Kidney epithelial cell (primary cell): ENCODE measurements around the gene SLC7A14. TPM values are rescaled to one million over a fixed set of nuclear protein-coding genes. Genes with fewer than 3 reads are reported as not detected.

Experiments
- DNase-seq: peaks from one replicate; pipeline ENCODE4 v3.0.0-alpha.2; 2010; ENCODE audit warnings: low read depth
- H3K27me3 ChIP-seq: 2 replicates; pipeline ENCODE4 v1.6.0; 2011; ENCODE audit warnings: low read length; ENCODE audit not compliant: control insufficient read depth, insufficient read depth
- H3K36me3 ChIP-seq: 2 replicates; pipeline ENCODE4 v1.5.1; 2011; ENCODE audit warnings: low read length; ENCODE audit not compliant: control insufficient read depth, insufficient read depth
- H3K4me3 ChIP-seq: 2 replicates; pipeline ENCODE4 v1.5.1; 2011; ENCODE audit warnings: low read depth, mild to moderate bottlenecking, control low read depth, low read length
- total RNA-seq: library from RNA; depleted of rRNA; stranded (reverse); fragments of >200 nt; gene quantifications from 2 replicates; pipeline ENCODE4 v1.2.3, GENCODE V29; 2015
- TF ChIP-seq, protein P1 (sequence below): IDR thresholded peaks from 2 replicates; pipeline ENCODE4 v1.5.1; 2011; ENCODE audit warnings: mild to moderate bottlenecking, moderate library complexity, low read length, control low read depth, inconsistent platforms; ENCODE audit not compliant: insufficient read depth, poor library complexity, severe bottlenecking

The SLC7A14 gene
- total RNA-seq, 1 donor from 2014 or later: not detected

DNA sequence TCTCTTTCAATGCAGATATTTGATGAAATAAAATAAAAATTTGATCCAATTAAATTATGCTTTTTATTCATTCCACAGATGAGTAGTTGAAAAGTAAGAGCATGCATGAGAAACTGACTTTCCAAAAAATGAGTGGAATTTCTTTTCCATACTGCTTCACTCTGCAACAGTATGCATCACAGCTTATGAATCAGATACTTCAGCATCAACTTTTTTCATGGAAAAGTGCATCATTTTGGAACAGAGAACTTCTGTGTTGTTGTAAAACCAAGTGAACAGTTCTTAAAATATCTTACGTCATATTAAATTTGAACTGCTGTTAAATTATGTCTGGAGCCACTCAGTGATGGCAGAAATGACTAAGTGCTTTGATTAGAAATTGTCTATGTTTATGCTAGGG is 16.7 kb upstream of the SLC7A14 start:
- H3K36me3 ChIP-seq: no peaks in the 10 kb centered on the region
- TF ChIP-seq, protein P1, sequence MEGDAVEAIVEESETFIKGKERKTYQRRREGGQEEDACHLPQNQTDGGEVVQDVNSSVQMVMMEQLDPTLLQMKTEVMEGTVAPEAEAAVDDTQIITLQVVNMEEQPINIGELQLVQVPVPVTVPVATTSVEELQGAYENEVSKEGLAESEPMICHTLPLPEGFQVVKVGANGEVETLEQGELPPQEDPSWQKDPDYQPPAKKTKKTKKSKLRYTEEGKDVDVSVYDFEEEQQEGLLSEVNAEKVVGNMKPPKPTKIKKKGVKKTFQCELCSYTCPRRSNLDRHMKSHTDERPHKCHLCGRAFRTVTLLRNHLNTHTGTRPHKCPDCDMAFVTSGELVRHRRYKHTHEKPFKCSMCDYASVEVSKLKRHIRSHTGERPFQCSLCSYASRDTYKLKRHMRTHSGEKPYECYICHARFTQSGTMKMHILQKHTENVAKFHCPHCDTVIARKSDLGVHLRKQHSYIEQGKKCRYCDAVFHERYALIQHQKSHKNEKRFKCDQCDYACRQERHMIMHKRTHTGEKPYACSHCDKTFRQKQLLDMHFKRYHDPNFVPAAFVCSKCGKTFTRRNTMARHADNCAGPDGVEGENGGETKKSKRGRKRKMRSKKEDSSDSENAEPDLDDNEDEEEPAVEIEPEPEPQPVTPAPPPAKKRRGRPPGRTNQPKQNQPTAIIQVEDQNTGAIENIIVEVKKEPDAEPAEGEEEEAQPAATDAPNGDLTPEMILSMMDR: no peak
- no peak overlapping the region for H3K4me3 ChIP-seq
- no peak for DNase-seq
- H3K27me3 ChIP-seq: peaks cover 4% of the 10 kb centered on the region

DNA sequence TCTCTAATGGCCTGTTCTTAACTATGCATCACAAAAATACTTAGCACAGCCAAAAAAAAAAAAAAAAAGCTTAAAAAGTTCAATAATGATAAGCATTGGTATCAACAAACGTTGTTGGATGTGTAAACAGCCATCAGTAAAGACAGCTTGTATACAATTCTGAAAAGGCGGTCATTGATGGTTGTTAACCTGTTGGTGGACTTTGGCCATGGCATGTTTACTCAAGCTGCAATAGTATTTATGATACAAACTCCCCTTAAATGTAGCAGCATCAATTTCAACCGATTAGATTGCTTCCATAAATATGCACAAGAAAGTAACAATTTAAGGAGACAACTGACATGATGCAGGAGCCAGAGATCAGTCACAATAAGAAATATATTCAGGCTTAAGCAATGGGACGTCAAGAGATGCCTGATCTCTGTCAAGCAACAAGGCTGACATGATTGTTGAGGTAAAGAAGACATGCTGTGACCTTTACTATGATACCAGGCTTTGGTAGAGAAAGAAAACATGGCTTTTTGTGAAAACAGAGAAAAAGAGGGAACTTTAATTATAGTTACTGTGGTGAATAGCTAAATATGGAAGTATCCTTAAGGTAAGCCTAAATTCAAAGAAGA is 14.2 kb upstream of the SLC7A14 start:
- Histone ChIP-seq H3K4me3 (no peak overlapping the region), H3K36me3 (no peaks in the 10 kb centered on the region), H3K27me3 (peaks cover 4% of the 10 kb centered on the region)
- no peak for DNase-seq
- TF ChIP-seq, protein P1: no peak

DNA sequence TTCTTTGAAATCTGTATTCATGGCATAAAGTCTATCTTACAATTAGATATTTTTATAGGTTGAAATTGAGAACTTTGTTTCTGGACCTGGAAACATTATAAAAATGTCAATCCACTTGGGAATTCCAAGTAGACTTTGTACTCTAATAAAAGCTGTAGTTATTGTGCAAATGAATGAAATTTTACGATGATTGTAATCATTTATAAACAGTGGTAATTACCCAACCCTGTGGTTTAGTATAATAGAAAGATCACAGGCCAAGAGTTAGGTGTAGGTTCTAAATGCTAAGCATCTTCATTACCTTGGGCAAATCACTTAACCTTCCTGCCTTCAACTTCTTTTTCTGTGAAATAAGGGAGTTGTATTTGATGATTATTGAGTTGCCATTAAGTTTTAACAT is 13.2 kb upstream of the SLC7A14 start:
- TF ChIP-seq, protein P1: no peak
- peaks cover 3% of the 10 kb centered on the region for H3K27me3 ChIP-seq
- no peak overlapping the region for H3K4me3 ChIP-seq
- no peak for DNase-seq
- H3K36me3 ChIP-seq: no peaks in the 10 kb centered on the region

DNA sequence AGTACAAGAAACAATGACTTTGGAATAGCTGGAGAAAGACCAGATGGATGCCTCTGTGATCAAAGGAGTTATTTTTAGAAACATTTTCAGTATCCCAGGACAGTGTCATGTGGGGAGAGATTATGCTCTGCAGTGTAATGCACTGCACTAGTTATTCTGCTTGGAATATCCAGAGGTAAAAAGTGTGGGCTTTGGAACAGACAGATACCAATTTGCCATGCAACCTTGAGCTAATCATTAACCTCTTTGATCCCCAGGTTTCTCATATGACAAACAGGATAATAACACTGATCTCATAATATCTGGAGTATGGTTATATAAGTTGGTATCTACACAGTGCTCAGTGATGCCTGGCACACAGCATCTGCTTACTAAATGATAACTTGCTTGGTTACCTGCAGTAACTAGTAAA is 12.2 kb upstream of the SLC7A14 start:
- Histone ChIP-seq H3K4me3 (no peak overlapping the region), H3K36me3 (no peaks in the 10 kb centered on the region), H3K27me3 (no peaks in the 10 kb centered on the region)
- DNase-seq: no peak
- TF ChIP-seq, protein P1: no peak

DNA sequence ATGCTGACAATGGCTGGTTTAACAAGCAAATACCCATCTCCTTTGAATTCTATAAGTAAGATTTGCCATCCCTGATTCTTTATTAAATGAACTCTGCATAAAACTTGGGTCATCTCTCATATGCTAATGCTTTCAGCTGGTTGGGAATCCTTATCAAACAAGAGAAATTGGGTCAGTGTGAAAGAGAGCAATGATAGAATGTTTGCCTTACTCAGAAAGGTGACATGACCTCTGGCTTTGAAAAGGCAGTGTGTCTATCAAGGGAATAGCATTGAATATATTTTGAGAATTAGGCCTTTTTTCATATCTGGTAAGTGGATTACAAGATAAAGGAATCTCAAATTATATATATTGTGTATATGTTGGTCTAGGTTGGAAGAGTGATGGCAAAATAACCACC is 8.7 kb upstream of the SLC7A14 start:
- no peak for DNase-seq
- Histone ChIP-seq H3K4me3 (no peak overlapping the region), H3K36me3 (no peaks in the 10 kb centered on the region), H3K27me3 (no peaks in the 10 kb centered on the region)
- TF ChIP-seq, protein P1: no peak

DNA sequence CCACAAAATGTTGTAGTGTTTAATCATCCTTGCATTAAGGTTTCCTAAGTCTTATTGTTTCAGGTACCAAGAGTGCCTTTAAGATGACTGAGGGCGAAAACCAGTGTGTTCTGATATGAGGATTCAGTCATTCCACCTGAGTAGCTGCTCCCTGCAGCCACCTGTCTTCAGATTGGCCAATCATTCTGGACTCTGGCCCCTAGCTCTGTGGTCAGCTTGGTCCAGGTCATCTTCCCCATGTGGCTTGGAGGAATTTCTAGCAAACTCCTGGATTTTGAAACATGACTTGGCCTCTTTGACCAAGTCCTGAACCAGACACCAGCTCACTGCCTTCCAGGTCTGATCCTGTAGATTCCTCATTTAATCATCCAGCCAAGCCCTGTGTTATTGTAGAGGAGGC is 7.8 kb upstream of the SLC7A14 start:
- no peak for DNase-seq
- Histone ChIP-seq H3K36me3 (no peaks in the 10 kb centered on the region), H3K4me3 (no peak overlapping the region), H3K27me3 (no peaks in the 10 kb centered on the region)
- TF ChIP-seq, protein P1: no peak
